DOHH2 (cell line): ENCODE data around the gene RASGEF1B.

Experiments used
- CTCF ChIP-seq: fragments of 200-600 bp; sonication (generic); IDR thresholded peaks from one replicate; pipeline ENCODE4 v1.5.1; 2014; ENCODE audit warnings: antibody characterized with exemption, mild to moderate bottlenecking, low read depth, low read length; ENCODE audit not compliant: poor library complexity, severe bottlenecking
- EZH2phosphoT487 ChIP-seq: fragments of 200-600 bp; sonication (generic); IDR thresholded peaks from 2 replicates; pipeline ENCODE4 v1.6.1; 2017; ENCODE audit warnings: borderline replicate concordance, mild to moderate bottlenecking, antibody characterized with exemption, low read length, moderate library complexity, mixed read lengths

GRCh38 chr4:81494031-81494431 lies 22.3 kb upstream of the RASGEF1B start:
- TF ChIP-seq CTCF (no peak), EZH2phosphoT487 (no peak)
